ENCODE measurements around the gene NAGK. TPM values are rescaled to one million over a fixed set of nuclear protein-coding genes. Genes with fewer than 3 reads are reported as not detected.

Gene NAGK
- total and polyA plus RNA-seq, 9 of the 15 experiments (the other 6 are each of a cell fraction or from before 2014, with no cell fraction given): 4.9 to 14.9 (median 10.6) TPM

DNA sequence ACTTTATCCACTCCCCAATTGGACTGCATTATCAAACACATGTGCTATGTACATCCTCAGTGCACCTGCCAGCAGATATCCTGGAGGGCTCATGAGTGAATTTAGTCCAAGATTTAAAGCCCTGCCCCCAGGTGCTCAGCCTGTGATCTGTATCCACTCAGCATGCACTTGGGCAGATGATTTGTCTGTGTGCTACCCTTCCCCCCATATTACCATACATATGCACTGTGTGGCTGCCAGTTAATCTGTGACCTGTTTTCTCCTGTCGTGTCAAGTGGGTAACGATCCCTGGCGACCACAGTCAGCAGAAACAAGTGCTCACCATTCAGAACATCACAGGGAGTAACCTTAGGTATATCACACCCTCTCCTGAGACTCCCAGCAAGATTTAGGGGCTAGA, 10.2 kb downstream of the NAGK start:
- Histone ChIP-seq H3K27me3 (ENCODE audit: control insufficient read depth in 2 of 2, insufficient read depth in 2 of 2, low read length in 2 of 2) (no peaks in the 10 kb centered on the region), H3K9ac (ENCODE audit: insufficient read depth in 1 of 2, low read depth in 2 of 2, low read length in 2 of 2) (no peak overlapping the region), H2AFZ (ENCODE audit: low read depth, low read length) (no peak overlapping the region), H3K27ac (ENCODE audit: extremely low read depth, low read depth, low read length) (no peak overlapping the region), H3K4me3 (no peak overlapping the region), H4K20me1 (replicated peaks; ENCODE audit: control insufficient read depth, insufficient read depth, low read length) (no peaks in the 10 kb centered on the region), H3K9me3 (replicated peaks; ENCODE audit: control insufficient read depth, insufficient read depth, low read depth, low read length) (no peaks in the 10 kb centered on the region), H3K36me3 (ENCODE audit: control insufficient read depth, insufficient read depth, low read length) (peaks cover 2% of the 10 kb centered on the region; the same call in 1 of the 3 replicates), H3K4me1 (replicated peaks in 1 of 2; ENCODE audit: control insufficient read depth in 2 of 2, insufficient read depth in 2 of 2, low read length in 2 of 2) (no peaks in the 10 kb centered on the region), H3K4me2 (ENCODE audit: insufficient read depth, low read length) (no peak overlapping the region), H3K9me1 (ENCODE audit: control insufficient read depth, insufficient read depth, low read length) (peaks cover under 1% of the 10 kb centered on the region), H3K79me2 (ENCODE audit: control insufficient read depth, insufficient read depth, low read length) (no peaks in the 10 kb centered on the region)
- FAIRE-seq (no peak), DNase-seq (ENCODE audit: extremely low read depth in 1 of 4, low spot score in 3 of 4) (no peak), ATAC-seq (no peak)
- in situ Hi-C loops (cut with MboI) (no loop called here), intact Hi-C loops (cut with micrococcal nuclease) (no loop called here)
- ChIA-PET CTCF (ENCODE audit: low intra/inter-chr PET ratio) (no interaction called here), POLR2A (no interaction called here)
- WGBS (ENCODE audit: insufficient coverage, low coverage, missing lambda C conversion rate): 24% methylated on average over 3 of the region's 3 CpGs
- no peak for TF ChIP-seq CXXC5 (CRISPR knock-in tag; IDR thresholded peaks at IDR 0.05)
- TF ChIP-seq ARID2 (IDR thresholded peaks at IDR 0.05): no peak
- no peak for TF ChIP-seq BRCA1 (IDR thresholded peaks at IDR 0.05)
- no peak for TF ChIP-seq BRCA1 (CRISPR knock-in tag; IDR thresholded peaks at IDR 0.05)
- BruUV-seq (replicated peaks): no TSS peak

DNA sequence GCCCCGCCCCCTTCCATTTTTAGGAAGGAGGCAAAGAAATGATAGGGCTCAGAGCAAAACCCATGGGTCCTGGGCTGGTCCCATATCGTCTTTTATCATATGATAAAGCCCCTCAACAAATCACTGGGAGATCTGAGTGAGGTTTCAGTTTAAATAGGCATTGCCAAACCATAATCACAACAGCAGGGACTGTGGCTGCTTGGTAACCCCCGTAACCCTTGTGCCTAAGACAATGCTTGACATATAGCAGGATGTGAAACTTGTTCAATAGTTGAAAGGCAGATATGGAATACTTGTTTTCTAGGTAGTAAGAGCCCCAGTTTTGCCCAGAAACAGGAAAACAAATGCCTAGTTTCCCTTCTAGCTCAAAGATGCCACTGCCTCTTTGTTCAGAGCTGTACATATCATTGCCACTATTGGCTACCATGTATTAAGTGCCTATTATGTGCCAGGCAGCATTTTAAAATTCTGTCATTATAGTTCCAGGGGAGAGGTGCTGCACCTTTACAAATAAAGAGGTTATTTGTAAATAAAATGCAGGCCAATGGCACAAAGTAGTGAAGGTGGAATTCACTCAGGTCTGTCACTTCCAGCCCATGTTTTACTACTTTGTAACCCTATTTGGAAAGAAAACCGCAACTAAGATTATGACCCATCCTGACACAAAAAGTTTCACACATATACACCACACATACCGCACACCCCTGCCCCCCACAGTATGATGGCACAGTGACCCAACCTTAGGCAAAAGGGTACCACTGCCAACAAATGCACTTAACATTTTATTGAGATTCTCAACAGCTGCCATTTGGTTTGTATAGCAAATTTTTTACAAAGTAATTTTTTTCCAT, 14.2 kb downstream of the NAGK start:
- no peaks in the 10 kb centered on the region for H3K27me3 ChIP-seq (ENCODE audit: control insufficient read depth in 2 of 2, insufficient read depth in 2 of 2, low read length in 2 of 2)
- H3K9ac ChIP-seq (ENCODE audit: insufficient read depth in 1 of 2, low read depth in 2 of 2, low read length in 2 of 2): no peak overlapping the region
- ChIA-PET CTCF (ENCODE audit: low intra/inter-chr PET ratio) (no interaction called here), POLR2A (interaction anchor here (2.4 kb wide), 1 partner anchor 12 kb away, joined by 10 read pairs; no protein-coding TSS in a partner anchor)
- BruUV-seq (replicated peaks): no TSS peak
- H3K79me2 ChIP-seq (ENCODE audit: control insufficient read depth, insufficient read depth, low read length): no peaks in the 10 kb centered on the region
- no peaks in the 10 kb centered on the region for H3K9me1 ChIP-seq (ENCODE audit: control insufficient read depth, insufficient read depth, low read length)
- no peak for ATAC-seq
- intact Hi-C loops (cut with micrococcal nuclease): no loop called here
- H4K20me1 ChIP-seq (replicated peaks; ENCODE audit: control insufficient read depth, insufficient read depth, low read length): no peaks in the 10 kb centered on the region
- H2AFZ ChIP-seq (ENCODE audit: low read depth, low read length): no peak overlapping the region
- in situ Hi-C loops (cut with MboI): no loop called here
- H3K27ac ChIP-seq (ENCODE audit: extremely low read depth, low read depth, low read length): no peak overlapping the region
- whole genome bisulfite sequencing (ENCODE audit: insufficient coverage, low coverage, missing lambda C conversion rate): 47% methylated on average over 5 of the region's 5 CpGs
- FAIRE-seq: no peak
- H3K9me3 ChIP-seq (replicated peaks; ENCODE audit: control insufficient read depth, insufficient read depth, low read depth, low read length): no peaks in the 10 kb centered on the region
- H3K4me3 ChIP-seq: no peak overlapping the region
- H3K4me1 ChIP-seq (replicated peaks in 1 of 2; ENCODE audit: control insufficient read depth in 2 of 2, insufficient read depth in 2 of 2, low read length in 2 of 2): no peaks in the 10 kb centered on the region; a peak in 1 of 5 replicates
- no peaks in the 10 kb centered on the region for H3K36me3 ChIP-seq (ENCODE audit: control insufficient read depth, insufficient read depth, low read length)
- no peak overlapping the region for H3K4me2 ChIP-seq (ENCODE audit: insufficient read depth, low read length)
- DNase-seq (ENCODE audit: extremely low read depth in 1 of 4, low spot score in 3 of 4): no peak
- TF ChIP-seq CEBPG (CRISPR knock-in tag; IDR thresholded peaks at IDR 0.05) (no peak), CEBPG (tag; conservative IDR thresholded peaks at IDR 0.05 in 1 of 2, IDR thresholded peaks at IDR 0.05 in 1 of 2) (no peak), BRD9 (IDR thresholded peaks at IDR 0.05; ENCODE audit: low read depth, partially characterized antibody) (no peak), CEBPZ (IDR thresholded peaks at IDR 0.05; ENCODE audit: borderline replicate concordance, low read depth, low read length) (no peak), ZNF146 (CRISPR knock-in tag; IDR thresholded peaks at IDR 0.05; ENCODE audit: unreplicated experiment) (no peak), ELF4 (CRISPR knock-in tag; IDR thresholded peaks at IDR 0.05) (no peak), POLR2H (tag; IDR thresholded peaks at IDR 0.05; ENCODE audit: low read depth) (no peak), POU5F1 (IDR thresholded peaks at IDR 0.05; ENCODE audit: borderline replicate concordance, low read depth, low read length, partially characterized antibody) (no peak), CHCHD3 (CRISPR knock-in tag; IDR thresholded peaks at IDR 0.05) (no peak)

Data from K562 (cell line).